NOMO-1 (cell line): ENCODE data around the gene MRPL33.

Source experiments
- DNase-seq, 2 experiments: peaks; one replicate each; lab custom pipeline; 2025; ENCODE audit not compliant: unreplicated experiment in 2 of 2; lab: John Stamatoyannopoulos, UW

The MRPL33 gene

GRCh38 chr2:27772804-27773203 is 1.3 kb downstream of the MRPL33 start:
- peak in 1 of 2 experiments; percentile 46 for DNase-seq

GRCh38 chr2:27773959-27774358 is 2.4 kb downstream of the MRPL33 start:
- DNase-seq: peak; percentile 17 to 27

- no peak for DNase-seq
Measured at GRCh38 chr2:27776097-27776496, 4.6 kb downstream of the MRPL33 start.

- no peak for DNase-seq
Measured at GRCh38 chr2:27776696-27777095, 5.2 kb downstream of the MRPL33 start.

GRCh38 chr2:27779417-27780055 is 8.0 kb downstream of the MRPL33 start:
- DNase-seq: no peak

- DNase-seq: no peak
Measured at GRCh38 chr2:27781496-27781895, 10.0 kb downstream of the MRPL33 start.

- no peak for DNase-seq
Measured at GRCh38 chr2:27782701-27783100, 11.2 kb downstream of the MRPL33 start.

GRCh38 chr2:27790796-27791195 is 19.3 kb downstream of the MRPL33 start:
- no peak for DNase-seq

GRCh38 chr2:27792759-27793158 is 21.2 kb downstream of the MRPL33 start:
- DNase-seq: peak; percentile 24 to 47

- DNase-seq: no peak
Measured at GRCh38 chr2:27795093-27795834, 23.7 kb downstream of the MRPL33 start.

GRCh38 chr2:27795868-27796277 is 24.4 kb downstream of the MRPL33 start:
- DNase-seq: no peak

GRCh38 chr2:27796791-27797765 is 25.6 kb downstream of the MRPL33 start:
- DNase-seq: peak; percentile 75 to 84

GRCh38 chr2:27797841-27798240 is 26.3 kb downstream of the MRPL33 start:
- no peak for DNase-seq

GRCh38 chr2:27798486-27798885 is 27.0 kb downstream of the MRPL33 start:
- peak in 1 of 2 experiments; percentile 27 for DNase-seq

- DNase-seq: no peak
Measured at GRCh38 chr2:27798948-27799645, 27.6 kb downstream of the MRPL33 start.

- no peak for DNase-seq
Measured at GRCh38 chr2:27799646-27800010, 28.1 kb downstream of the MRPL33 start.

- DNase-seq: no peak
Measured at GRCh38 chr2:27800856-27801255, 29.3 kb downstream of the MRPL33 start.

GRCh38 chr2:27802547-27802946 is 31.0 kb downstream of the MRPL33 start:
- no peak for DNase-seq

GRCh38 chr2:27803046-27803445 is 31.5 kb downstream of the MRPL33 start:
- DNase-seq: peak in 1 of 2 experiments; percentile 54

GRCh38 chr2:27804146-27804545 is 32.6 kb downstream of the MRPL33 start:
- peak; percentile 75 to 89 for DNase-seq

- peak; percentile 50 to 77 for DNase-seq
Measured at GRCh38 chr2:27805180-27805579, 33.7 kb downstream of the MRPL33 start.
